GM21526 (cell line): ENCODE data around the gene XAGE2.
"Not testable (repeated sequence)": the region's sequence is repeated elsewhere in the genome, so short reads cannot be mapped to it uniquely, and the experiment has no call there.

Experiments
- ATAC-seq: cut with Tn5 transposase; IDR thresholded peaks from one replicate; pipeline ENCODE4 v1.9.1; 2021; ENCODE audit warnings: moderate library complexity; ENCODE audit not compliant: unreplicated experiment, low FRiP score

Gene XAGE2

DNA sequence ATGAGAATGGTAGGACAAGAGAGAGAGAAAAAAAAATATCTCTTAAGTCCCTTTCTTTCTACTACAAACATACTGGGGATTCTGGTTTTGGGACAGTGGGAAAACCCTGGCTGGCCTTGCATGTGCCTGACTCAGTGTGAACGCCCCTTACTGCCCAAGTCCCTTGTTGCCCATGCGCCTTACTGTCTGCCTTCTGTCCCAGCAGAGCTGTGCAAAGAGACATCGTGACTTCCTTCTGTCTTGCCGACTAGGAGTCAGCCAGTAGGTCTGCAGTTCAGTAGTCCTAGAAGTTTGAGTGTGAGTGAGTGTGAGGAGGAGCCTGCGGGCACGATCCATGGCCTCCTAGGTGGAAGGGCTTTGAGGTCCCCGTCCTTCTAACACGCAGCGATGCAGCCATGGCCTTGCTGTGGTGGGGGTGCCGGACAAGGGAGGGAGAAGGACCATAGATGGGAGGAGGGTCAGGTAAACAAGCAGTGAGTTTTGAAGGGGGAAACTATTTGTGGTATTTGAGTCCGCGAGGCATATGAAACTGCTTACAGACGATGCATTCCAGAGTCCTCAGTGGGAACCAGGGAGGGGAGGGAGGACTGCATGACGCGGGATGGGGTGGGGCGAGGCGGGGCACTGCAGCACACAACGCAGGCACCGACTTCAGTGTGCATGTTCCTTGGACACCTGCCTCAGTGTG, at the start of gene XAGE2:
TSS of gene XAGE2 (plus strand) at position 654 of the 688 bp plus-strand sequence. CDS start 994 bp downstream, outside the sequence.
- ATAC-seq: no peak

GRCh38 chrX:52337410-52337809, 31.4 kb upstream of the XAGE2 start:
- ATAC-seq: no peak

GRCh38 chrX:52341493-52341892, 27.3 kb upstream of the XAGE2 start:
- ATAC-seq: no peak

DNA sequence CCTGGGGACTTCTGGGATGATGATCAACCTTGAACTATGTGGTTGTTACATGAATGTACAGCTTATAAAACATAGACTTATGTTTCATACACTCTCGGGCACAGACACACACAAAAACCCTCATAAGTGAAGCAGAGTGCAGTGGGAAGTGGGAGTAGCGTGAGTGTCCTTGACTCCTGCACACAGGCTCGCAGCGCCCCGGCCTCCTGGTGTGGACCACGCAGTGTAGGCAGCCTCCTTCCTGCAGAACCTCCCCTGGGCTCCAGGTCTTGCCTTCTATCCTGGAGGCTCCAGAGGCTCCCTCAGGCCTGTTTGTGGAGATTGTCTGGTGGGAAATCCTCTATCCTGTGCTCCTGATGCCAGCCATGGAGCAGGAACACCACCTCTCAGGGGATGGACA, 25.7 kb upstream of the XAGE2 start:
- ATAC-seq: not testable (repeated sequence)

DNA sequence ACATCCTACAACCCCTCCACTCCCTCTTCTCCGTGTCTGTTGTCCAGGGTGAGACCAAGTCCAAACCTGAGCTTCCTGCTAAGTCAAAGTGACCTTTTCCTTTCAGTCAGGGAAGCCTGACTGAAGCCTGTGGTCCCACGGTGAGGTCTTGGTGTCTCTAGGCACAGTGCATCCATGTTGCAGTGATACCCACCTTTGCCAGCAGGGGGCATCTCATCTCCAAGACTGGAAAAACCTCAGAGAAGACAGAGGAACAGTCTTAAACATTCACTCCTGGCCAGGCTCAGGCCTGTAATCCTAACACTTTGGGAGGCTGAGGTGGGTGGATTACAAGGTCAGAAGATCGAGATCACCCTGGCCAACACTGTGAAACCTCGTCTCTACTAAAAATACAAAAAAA, 23.4 kb upstream of the XAGE2 start:
- ATAC-seq: peak; percentile 64

DNA sequence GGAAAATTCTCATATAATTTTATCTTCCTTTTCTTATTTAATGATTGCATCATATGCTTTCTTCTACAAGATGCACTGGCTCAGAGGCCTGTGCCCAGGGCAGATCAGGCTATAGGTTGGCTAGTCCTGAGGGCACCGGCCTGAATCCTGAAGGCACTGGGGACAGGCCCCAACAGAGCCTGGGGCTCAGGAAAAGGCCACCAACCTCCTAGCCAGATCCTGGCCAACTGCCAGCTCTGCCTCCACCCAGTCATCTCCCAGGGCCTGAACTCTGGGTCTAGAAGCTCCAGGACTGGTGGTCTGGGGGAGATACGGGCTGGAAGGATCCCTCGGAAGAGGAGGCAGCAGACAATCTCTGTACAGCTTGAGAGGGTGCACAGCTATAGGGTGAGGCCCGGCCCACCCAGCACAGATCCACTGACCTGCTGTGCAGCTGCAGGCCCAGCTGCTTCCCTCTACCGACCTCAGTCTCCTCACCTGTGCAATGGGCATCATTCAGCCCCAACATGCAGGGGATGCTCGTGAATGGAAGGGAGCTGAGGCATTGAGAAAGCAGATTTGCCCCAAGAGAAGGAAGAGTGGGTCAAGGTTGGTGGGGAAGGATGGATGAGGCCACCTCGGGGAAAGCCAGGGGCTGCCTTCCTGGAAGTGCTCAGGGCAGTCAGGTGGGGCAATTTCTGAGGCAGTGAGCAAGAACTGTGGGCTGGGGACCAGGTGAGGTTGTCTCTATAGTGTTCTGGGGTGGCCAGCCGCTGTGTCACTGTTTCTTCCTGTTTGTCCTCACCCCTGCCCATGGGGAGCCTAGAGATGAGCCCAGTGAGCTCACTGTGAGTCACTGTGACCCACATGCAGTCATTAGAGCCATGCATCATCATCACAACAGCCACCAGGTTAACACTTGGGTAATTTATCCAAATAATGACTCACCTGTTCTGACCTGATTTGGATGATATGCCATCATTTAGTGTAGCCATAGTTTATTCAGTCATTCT, 22.4 kb upstream of the XAGE2 start:
- ATAC-seq: no peak

- ATAC-seq: no peak
Observed at GRCh38 chrX:52349681-52350080, 19.1 kb upstream of the XAGE2 start.

DNA sequence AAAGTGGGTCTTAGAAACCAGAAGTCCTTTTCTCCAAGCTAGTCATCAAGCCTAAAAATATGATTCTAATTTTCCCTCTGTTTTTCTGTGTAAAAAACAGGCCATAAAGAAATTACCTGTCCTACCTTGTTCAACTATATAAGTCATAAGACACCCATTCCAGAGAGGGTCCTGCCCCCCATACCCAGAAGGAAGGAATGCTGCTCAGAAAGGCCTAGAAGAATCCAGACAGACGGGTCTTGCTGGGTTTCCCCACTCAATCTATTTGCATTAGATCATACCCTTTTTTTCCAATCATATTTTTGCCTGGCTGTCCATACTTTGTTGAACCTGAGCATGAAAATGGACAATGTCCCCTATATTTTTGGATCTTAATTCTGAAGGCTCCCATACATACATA, 16.3 kb upstream of the XAGE2 start:
- ATAC-seq: no peak

DNA sequence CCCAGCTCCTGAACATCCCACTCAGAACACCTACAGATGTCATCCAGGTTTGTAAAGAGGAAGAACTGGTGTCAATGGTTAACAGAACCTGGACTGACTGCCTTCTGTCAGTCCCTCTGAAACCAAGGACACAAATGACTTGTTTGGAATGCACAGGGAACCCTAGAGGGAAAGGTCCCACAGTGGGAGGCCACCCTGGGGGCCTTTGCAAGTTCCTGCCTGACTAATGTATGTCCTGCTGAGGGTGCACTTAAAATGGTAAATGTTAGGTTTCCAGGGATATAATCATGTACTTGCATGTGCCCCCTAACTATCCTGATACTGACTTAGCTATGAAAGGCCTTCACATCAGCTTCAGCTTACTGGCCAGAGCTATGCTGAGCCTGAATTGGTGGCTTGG, 15.0 kb upstream of the XAGE2 start:
- no peak for ATAC-seq

DNA sequence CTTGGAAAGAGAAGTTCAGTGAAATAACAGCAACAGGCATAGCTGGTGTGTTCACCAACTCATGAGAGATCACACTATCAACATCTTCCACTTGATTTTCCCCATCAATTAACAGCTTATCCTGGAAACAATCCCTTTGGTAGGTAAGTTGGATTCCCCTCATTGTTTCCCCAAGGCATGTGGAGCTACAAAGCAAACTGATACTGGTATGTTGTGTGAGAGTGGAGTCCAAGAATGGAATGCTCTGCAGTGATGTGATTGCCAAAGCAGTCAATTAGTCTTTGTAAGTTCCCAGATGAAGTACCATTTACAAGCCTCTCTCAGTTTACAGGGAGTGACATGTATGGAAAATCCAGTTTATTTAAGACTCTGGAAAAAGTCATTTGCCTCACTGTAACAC, 13.7 kb upstream of the XAGE2 start:
- no peak for ATAC-seq

DNA sequence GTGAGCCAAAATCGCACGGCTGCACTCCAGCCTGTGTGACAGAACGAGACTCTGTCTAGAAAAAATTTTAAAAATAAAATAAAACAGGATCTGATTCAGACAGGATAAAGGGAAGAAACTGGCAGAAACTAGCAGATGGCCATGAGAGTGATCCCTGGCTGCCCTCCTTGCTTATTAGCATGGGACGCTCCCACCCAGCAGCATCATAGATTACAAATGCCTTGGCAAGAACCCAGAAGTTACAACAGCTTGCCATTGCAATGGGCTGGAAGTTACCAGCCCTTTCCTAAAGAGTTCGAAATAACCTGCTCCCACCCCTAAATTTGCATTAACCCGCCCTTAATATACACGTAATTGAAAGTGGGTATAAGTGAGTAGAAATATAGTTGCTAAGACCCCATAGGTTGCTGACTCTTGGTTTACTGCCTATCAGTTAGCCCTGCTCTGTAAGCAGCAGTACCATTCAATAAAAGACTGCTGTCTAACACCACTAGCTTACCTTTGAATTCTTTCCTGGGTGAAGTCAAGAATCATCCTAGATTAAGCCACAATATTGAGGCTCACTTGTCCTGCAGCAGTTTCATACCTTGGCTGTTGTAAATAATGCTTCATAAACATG, 9.1 kb upstream of the XAGE2 start:
- ATAC-seq: no peak

DNA sequence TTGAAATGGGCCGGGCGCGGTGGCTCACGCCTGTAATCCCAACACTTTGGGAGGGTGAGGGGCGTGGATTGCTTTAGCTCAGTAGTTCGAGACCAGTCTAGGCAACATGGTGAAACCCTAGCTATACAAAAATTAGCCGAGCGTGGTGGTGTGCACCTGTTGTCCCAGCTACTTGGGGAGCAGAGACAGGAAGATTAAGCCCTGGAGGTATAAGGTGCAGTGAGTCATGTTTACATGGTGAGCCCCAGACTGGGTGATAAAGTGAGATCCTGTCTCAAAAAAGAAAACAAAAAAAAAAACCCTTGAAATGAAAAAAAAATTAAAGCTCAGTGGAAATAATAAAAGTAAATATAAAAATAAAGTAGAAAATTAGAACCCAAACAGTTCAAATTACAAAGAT, 6.9 kb upstream of the XAGE2 start:
- ATAC-seq: no peak

DNA sequence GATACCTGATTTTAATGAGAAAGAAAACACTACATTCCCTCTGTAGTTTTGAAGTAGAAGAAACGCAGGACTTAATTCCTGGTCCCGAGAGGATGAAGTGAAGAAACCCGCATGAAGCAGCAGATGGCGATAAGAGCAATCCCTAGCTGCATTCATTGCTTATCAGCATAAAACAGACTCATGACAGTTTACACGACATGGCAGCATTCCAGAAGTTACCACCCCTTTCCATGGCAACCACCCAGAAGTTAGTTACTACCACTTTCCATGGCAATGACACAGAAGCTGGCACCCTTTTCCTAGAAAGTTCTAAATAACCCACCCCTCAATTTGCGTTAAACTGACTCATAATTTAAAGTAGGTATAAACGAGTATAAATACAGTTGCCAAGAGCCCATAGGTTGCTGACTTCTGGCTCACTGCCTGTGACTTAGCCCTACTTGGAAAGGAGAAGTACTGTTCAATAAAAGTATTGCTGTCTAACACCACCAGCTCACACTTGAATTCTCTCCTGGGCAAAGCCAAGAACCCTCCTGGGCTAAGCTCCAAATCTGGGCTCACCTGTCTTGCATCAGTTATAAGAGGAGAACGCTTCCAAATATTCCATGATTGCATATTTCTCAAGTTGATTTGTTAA, 5.5 kb upstream of the XAGE2 start:
- ATAC-seq: no peak

DNA sequence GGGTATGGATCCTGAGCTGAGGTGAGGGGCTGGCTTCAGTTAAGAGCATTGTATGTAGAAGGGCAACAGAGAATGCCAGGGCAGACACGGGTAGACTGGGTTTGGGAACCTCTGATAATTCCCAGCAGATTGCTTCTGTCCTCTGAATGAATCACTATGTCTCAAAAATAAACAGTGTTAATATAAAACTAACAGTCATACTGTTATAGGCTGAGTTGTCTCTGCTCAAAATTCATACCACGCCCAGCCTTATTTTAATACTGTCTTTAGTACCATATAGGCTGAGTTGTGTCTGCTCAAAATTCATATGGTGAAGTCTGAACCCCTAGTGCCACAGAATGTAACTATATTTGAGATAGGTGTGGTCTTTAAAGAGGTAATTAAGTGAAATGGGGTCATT, 10.0 kb downstream of the XAGE2 start:
- ATAC-seq: no peak

GRCh38 chrX:52380993-52381392, 12.2 kb downstream of the XAGE2 start:
- no peak for ATAC-seq

- ATAC-seq: no peak
Observed at GRCh38 chrX:52410439-52411394, 41.9 kb downstream of the XAGE2 start.

- ATAC-seq: no peak
Observed at GRCh38 chrX:52415304-52415703, 46.5 kb downstream of the XAGE2 start.

DNA sequence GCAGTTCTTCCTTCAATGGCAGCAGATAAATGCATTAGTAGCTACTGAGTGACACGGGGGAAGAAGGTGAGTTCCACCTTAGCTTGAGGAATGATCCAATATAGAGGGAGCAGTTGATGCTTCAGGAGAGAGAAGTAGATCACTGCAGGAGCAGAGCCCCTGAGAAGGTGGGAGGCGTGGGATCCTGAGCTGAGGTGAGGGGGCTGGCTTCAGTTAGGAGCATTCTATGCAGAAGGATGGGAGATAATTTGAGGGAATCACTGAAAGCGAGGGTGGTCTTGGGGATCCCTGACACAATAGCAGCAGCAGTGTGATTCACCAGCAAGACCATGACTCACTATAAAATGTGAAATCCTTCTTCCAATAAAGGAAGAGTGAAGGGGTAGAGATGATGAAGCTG, 48.0 kb downstream of the XAGE2 start:
- no peak for ATAC-seq

GRCh38 chrX:52420824-52421443, 52.1 kb downstream of the XAGE2 start:
- no peak for ATAC-seq
